NCI-H446 treated with DMSO at 0.1 percent for 48 hours (cell line): ENCODE results near the gene USP24.
"Not testable (repeated sequence)": the region's sequence is repeated elsewhere in the genome, so short reads cannot be mapped to it uniquely, and the experiment has no call there.

Experiments
- DNase-seq: peaks from one replicate; lab custom pipeline; 2025; lab: John Stamatoyannopoulos, UW

The USP24 gene

GRCh38 chr1:55199735-55200134, 15.4 kb downstream of the USP24 start:
- DNase-seq, result not testable (repeated sequence)

DNA sequence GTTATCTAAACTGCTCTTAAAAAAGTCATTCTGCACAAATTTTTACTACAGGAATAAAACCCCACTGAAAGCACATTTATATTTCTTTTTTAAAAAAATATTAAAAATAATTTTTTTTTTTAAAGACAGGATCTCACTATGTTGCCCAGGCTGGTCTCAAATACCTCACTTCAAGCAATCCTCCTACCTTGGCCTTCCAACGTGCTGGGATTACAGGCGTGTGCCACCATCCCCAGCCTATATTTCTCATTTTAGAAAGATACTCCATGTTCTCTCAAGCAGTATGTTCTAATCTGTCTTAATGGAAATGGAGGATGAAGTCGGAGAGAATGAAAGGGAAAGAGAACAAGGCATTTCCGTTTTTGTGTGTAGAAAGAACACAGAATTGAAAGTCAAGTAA, 17.1 kb downstream of the USP24 start:
- no peak for DNase-seq

DNA sequence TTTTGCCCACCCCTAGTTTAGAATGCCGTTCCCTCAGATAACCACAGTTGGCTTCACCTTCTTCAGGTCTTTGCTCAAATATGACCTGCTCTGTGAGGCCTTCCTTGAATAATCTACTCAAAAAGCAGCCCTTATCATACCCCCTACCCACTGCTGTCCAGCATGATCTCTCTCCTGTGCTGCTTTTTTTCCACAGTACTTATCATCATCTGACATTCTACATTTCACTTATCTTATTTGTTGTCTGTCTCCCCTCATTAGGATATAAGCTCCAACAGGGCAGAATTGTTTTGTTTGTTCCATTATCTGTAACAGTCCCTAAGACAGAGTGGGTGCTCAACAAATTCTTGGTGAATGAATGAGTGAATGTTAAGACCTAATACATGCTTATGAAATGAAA, 18.1 kb downstream of the USP24 start:
- no peak for DNase-seq

DNA sequence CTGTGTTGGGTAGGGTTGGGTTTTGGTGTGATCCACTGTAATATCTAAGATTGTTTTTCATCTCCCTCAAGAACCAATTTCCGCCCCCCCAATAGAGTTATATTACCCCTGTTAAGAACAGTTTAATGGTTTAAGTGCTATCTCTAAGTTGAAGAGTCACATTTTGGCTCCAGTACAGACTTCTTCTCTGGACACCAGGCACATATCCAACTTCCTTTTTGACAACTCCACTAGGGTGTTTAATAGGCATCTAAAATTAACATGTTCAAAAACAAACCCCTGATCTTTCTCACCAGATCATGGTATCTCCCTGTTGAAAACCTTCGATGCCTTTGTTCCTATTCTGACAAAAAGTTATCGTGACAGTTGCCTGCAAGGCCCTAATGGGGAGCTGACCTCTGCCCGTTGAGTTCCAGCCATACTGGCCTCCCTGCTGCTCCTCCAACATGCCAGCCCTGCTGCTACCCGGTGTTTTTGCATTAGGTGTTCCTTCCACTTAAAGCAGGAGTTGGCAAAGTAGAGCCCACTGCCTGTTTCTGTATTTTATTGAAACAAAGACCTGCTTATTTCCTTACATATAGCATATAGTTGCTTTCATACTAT, 18.6 kb downstream of the USP24 start:
- DNase-seq, result no peak

- no peak for DNase-seq
Measured at GRCh38 chr1:55195521-55196233, 19.5 kb downstream of the USP24 start.

- DNase-seq, result no peak
Measured at GRCh38 chr1:55194851-55195250, 20.3 kb downstream of the USP24 start.

GRCh38 chr1:55192093-55192492, 23.1 kb downstream of the USP24 start:
- no peak for DNase-seq

- DNase-seq, result not testable (repeated sequence)
Measured at GRCh38 chr1:55191219-55191952, 23.8 kb downstream of the USP24 start.

- no peak for DNase-seq
Measured at GRCh38 chr1:55190109-55190508, 25.1 kb downstream of the USP24 start.

DNA sequence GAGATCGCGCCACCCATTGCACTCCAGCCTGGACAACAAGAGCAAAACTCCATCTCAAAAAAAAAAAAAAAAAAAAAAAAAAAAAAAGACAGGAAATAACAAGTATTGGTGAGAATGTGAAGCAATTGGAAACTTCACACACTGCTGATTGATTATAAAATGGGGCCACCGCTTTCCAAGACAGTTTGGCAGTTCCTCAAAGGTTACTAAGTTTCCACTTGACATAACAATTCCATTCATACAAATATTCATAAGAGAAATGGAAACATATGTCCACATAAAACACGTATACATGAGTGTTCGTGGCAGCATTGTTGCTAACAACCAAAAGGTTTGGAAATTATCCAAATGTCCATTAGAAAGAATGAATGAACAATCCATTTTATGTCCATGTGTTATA, 26.3 kb downstream of the USP24 start:
- peak; percentile 30 for DNase-seq

- no peak for DNase-seq
Measured at GRCh38 chr1:55185832-55186231, 29.3 kb downstream of the USP24 start.

- DNase-seq, result no peak
Measured at GRCh38 chr1:55184859-55185258, 30.3 kb downstream of the USP24 start.

GRCh38 chr1:55181666-55182065, 33.5 kb downstream of the USP24 start:
- no peak for DNase-seq

GRCh38 chr1:55180075-55180670, 35.0 kb downstream of the USP24 start:
- DNase-seq, result no peak

DNA sequence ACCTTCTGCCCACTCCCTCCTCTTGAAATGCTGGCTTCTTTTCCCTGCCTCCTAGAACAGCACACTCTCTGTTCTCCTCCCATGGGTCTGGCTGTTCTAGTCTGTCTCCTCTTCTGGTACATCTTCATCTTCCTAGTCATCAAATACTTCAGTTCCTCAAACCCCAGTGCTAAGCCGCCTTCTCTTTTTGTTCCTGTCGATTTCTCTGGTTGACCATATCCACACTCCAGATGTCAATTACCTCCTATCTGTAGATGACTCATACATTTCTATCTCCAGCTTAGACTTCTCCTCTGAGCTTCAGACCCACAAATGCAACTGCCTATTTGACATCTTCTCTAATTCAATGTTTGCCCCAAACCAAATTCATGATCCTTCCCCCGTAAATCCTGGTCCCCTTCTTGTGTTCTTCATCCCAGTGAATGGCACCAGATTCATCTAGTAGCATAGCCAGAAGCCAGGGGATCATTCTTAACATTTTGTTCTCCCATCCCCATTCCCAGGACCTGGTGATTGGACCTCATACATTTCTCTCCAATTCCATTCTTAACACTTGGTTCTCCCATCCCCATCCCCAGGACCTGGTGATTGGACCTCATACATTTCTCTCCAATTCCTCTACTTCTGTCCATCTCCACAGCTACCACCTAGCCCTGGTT, 35.9 kb downstream of the USP24 start:
- DNase-seq, result no peak

GRCh38 chr1:55172687-55173086, 42.5 kb downstream of the USP24 start:
- DNase-seq, result no peak

- DNase-seq, result no peak
Measured at GRCh38 chr1:55172272-55172671, 42.9 kb downstream of the USP24 start.

GRCh38 chr1:55171694-55172093, 43.5 kb downstream of the USP24 start:
- DNase-seq, result no peak

DNA sequence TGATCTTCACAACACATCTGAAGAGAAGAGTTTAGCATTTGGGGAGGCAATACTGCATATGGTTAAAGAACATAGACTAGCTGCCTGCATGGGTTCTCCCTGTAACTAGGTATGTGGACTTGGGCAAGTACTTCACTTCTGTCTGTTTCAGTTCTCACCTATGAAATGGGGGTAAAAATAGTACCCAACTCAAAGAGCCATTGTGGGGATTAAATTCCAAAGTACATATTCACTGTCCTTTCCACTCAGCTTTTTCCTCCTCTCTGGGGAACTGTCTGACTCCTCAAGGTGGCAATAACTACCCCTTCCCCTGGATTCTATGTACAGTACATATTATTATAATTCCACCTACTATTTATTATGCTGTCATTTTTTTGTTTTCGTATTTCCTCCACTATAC, 44.7 kb downstream of the USP24 start:
- no peak for DNase-seq

DNA sequence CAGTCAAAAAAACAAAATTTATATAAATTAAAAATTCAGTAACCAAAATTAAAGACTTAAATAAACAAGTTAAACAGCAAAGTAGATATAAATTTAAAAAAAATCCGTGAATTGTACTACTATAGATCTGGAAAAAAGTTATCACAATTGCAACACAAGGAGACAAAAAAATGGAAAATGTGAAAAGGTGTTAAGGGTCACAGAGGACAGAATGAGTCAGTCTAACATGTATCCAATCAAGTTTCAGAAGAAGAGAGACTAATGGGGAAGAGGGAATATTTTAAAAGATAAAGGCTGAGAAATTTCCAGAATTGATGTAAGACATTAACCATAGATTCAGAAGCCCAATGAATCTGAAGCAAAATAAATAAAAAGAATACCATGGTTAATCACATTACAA, 46.0 kb downstream of the USP24 start:
- no peak for DNase-seq

GRCh38 chr1:55168353-55168752, 46.8 kb downstream of the USP24 start:
- DNase-seq, result no peak

DNA sequence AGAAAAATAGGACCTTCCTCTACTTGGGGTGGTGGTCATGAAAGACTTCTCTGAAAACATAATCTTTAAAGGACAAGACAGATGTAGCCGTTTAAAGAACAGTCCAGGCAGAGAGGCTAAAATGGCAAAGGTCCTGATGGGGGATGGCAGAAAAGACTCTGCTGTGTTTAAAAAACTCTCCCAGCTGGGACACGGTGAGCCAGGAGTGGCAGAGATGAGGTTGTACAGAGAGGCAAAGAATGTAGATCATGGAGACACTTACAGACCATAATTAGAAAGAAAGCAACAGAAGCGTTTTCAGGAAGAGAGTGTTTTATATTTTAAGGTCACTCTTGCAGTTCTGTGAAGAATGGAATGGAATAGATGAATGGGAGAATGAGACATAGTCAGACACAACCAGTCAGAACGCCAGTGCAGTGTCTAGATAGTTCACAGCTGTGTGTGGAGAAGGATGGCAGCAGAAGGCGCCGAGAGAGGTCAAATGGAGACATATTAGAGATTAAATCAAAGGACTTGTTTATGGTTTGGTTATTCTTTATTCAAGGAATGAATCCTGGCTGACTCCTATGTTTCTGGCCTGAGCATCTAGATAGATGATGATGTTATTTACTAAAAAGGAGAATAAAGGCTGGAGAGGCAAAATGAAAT, 47.8 kb downstream of the USP24 start:
- no peak for DNase-seq
